Central memory CD4-positive, alpha-beta T cell (primary cell): ENCODE data around the gene SMARCAL1.

Source experiments
- DNase-seq: peaks from one replicate; pipeline ENCODE4 v3.0.0; 2022

Gene SMARCAL1

DNA sequence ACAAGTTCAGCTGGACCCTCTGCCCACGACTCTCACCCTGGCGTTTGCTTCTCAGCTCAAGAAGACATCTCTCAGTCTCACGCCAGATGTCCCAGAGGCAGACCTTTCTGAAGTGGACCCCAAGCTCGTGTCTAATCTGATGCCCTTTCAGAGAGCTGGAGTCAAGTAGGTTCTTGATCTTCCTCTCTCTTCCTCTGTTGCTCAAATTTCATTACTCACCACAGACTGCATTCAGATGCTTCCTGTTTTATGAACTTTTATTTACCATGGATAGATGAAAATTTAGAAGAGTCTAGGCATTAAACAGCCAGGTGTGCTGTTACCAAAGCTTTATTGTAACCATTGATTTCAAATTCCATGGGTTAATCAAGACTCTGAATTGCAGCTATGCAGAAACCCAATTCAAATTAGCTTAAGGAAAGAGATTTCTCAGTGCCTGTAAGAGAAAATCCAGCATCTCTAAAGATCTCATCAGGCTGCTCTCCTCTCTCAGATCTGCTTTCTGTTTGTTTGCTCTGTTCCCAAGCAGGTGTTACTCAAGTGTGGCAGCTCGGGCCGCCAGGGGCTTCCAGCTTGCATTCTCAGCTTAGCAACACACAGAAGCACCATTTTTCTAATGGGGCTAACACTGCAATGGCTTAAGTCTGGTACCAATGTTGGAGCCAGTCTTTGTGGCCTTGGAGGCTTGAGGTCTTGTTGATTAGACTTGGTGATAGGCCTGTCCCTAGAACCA is 16.5 kb downstream of the SMARCAL1 start:
- DNase-seq, result no peak

- DNase-seq, result no peak
Measured at GRCh38 chr2:216429428-216429827, 17.1 kb downstream of the SMARCAL1 start.

DNA sequence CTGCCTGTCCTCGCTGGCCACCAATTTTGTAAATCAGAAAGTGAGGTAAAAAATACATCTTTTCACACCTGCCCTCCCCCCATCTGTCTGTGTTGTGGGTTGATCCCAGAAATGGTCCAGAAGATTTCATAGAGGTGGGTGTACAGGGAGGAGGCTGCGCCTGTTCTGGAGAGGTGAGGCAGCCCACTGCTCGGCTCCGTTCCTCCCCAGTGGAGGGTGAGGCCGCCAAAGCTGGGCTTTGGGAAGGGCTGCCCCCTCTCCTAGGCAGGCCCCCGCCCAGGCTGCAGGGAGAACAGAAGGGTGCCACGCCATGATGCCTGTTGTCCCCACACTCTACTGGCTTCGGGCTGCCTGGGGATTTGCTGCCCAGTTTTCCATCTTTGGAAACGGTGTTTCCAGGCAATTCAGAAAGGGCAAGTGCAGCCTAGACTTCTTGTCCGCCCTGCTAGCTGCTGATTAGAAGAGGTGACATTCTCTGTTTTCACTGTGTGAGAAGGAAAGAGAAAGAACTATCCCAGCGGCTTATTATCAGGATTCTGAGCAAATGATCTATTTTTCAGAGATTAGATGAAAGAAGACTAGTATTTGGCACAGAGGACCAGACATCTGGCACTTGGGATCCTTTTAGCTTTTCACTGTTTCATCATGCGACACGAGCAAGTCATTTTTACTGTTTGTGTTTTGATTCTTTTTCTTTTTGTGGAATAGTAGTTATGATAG is 18.7 kb downstream of the SMARCAL1 start:
- no peak for DNase-seq

GRCh38 chr2:216431531-216431856 is 19.2 kb downstream of the SMARCAL1 start:
- no peak for DNase-seq

GRCh38 chr2:216436383-216436782 is 24.1 kb downstream of the SMARCAL1 start:
- no peak for DNase-seq

GRCh38 chr2:216441308-216442010 is 29.2 kb downstream of the SMARCAL1 start:
- no peak for DNase-seq

- DNase-seq, result no peak
Measured at GRCh38 chr2:216445501-216445900, 33.2 kb downstream of the SMARCAL1 start.

DNA sequence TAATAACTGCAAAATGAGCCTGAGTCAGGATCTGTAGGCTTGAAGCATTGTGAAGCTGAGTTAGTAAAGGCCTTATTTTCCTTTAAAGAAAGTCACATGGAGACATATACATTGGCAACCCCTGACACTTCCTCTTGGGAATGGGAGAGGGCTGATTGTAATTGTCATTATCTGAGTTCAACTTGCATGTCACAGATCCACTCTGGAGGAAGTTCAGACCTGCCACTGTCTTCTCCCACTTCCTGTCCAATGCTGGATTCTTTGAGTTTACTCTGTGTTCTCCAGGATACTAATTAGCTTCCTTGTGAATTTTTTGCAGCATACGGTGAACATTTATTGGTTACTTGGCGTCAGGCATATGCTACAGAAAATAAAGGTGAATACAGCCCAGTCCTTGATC is 34.1 kb downstream of the SMARCAL1 start:
- no peak for DNase-seq

DNA sequence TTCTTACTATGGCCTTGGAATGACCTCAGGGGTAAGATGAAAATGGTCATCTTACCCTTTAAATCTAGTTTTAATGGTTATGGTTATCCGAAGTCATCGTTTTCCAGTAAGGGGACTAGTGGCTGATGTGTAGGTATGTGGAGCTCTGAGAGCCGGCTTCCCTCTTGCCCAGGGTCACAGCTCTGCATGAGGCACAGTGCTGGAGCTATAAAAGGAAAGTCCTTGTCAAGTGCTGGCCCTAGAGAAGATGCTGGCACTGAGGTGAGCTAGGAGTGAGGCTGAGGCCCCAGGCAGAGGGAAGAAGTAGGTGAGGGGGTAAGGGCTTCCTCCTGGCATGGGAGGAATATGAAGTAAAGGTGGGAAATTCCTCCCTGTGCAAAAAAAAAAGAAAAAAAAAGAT is 35.0 kb downstream of the SMARCAL1 start:
- DNase-seq, result no peak

- no peak for DNase-seq
Measured at GRCh38 chr2:216448829-216449228, 36.5 kb downstream of the SMARCAL1 start.

DNA sequence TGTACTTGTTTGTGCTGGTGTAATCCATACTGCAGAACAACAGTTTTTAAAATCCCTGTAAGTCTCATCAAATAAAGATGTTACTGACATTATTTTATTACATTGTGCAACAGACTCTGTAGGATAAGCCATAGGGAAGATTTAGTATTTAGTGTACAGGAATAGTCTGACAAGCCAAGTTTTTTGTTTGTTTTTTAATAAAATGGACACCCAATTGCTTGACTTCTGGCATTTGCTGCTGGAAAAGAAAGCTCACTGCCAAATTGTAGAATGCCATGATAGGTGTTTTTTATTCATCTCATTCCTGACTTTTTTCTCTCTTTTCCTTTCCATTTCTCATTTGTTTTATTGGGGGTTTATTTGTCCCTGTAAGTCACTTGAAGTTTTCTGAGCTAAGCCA is 38.1 kb downstream of the SMARCAL1 start:
- no peak for DNase-seq

GRCh38 chr2:216450784-216451183 is 38.5 kb downstream of the SMARCAL1 start:
- DNase-seq, result no peak

GRCh38 chr2:216453955-216454614 is 41.8 kb downstream of the SMARCAL1 start:
- no peak for DNase-seq

- no peak for DNase-seq
Measured at GRCh38 chr2:216463148-216463547, 50.9 kb downstream of the SMARCAL1 start.

DNA sequence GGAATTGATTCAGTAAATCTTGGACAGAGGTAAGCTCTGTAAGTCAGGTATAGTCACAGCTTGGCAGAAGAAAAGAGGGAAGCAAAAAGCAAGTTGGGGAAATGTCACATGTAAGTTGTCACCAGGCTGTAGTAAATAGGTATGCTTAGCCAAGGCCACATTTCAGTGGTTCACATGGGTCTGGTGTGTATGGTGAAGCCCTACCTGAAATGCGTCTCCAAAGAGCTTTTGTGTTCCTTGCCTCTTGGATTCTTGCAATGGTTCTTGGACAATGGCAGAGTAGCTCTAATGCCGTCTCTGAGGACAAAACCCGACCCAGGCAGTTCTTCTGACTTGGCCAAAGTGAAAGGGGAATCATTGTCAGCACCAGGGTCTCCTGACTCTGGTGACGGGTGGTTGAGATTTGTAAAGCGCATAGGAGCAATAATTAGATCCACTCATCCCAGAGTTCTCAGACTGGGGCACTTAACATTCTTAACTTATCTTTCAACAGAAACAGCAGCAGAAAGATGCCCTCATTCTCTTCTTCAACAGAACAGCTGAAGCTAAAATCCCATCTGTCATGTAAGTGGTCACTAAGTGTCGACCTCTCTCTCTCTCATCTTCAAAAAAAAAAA is 51.9 kb downstream of the SMARCAL1 start:
- no peak for DNase-seq

DNA sequence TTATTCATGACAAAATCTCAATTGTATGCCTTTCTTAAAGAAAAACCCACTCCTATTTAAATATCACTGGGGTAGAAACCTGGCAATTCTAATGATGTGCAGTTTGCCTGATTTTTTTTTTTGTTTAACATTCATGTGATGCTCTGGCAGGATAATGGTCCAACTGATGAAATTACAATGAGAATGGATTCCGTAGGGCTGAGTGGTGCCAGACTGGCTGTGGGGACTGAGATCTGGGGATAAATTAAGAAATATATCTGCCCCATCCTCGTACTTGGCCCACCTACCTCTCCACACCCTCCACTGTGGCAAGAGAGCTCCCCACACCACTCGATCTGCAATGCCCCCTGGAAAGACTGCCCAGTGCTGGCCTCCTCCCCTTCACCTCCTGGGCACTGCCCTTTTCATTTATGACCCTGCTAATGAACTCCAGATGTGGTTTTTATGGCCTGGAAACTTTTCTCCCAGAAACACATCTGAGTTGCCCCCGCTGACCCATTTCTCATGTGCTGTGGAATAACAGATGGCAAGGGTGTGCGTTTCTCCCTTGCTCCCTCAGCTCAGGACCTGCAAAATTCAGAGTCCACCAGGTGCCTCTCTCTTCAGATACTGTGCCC is 53.4 kb downstream of the SMARCAL1 start:
- DNase-seq, result no peak

DNA sequence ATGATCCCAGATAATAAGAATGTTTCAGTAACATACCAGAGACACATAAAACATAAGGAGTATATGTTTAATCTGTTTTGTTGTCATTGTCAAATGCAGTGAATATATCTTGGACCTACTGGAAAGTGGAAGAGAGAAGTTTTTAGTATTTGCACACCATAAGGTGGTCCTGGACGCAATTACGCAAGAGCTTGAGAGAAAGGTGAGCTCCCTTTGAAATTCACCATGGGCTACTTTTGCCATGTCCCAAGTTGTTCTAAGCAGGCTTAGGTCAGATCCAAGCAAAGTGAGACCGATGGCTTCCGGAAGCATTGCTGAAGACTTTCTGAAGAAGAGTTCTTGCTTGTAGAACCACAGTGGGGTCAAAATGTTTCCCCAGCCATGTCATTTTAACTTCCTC is 55.6 kb downstream of the SMARCAL1 start:
- no peak for DNase-seq

GRCh38 chr2:216469661-216470060 is 57.4 kb downstream of the SMARCAL1 start:
- DNase-seq, result no peak

DNA sequence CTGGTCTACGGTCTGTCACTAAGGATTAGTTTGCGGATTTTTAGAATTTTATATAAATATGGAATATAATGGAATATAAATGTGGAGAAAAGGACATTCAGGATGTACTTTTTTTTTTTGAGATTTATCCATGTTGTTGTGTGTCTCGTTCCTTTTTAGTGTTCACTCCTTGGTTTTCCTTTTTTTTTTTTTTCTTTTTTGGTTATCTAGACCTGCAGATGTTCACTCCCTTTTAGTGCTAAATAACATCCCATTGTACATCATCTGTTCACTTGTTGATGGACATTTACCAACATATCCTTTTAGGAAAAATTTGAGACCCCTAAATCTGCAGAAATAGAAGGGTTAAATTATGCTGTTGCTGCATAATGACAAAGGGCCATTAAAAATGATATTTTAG is 60.9 kb downstream of the SMARCAL1 start:
- DNase-seq, result no peak

- no peak for DNase-seq
Measured at GRCh38 chr2:216474925-216475670, 62.8 kb downstream of the SMARCAL1 start.

GRCh38 chr2:216475767-216476166 is 63.5 kb downstream of the SMARCAL1 start:
- DNase-seq, result no peak
